Activated T-cell treated with anti-CD3 and anti-CD28 coated beads for 4 hours (primary cell): Measurements from ENCODE around the gene KCNJ5.

Source experiments
- DNase-seq: peaks from one replicate; pipeline ENCODE4 v3.0.0-alpha.2; 2020

The KCNJ5 gene

GRCh38 chr11:128890543-128891368, at the start of gene KCNJ5:
Gene KCNJ5 (plus strand): TSS chr11:128891356. CDS start chr11:128911274, 19,918 bp downstream.
- no peak for DNase-seq

GRCh38 chr11:128841461-128842072, 49.6 kb upstream of the KCNJ5 start:
- DNase-seq: no peak

- DNase-seq: no peak
These were observed 47.9 kb upstream of the KCNJ5 start for GRCh38 chr11:128843198-128843785.

GRCh38 chr11:128845334-128845780, 45.8 kb upstream of the KCNJ5 start:
- no peak for DNase-seq

- DNase-seq: no peak
These were observed 44.2 kb upstream of the KCNJ5 start for GRCh38 chr11:128846985-128847384.

GRCh38 chr11:128848815-128849455, 42.2 kb upstream of the KCNJ5 start:
- peak; percentile 51 for DNase-seq

- DNase-seq: no peak
These were observed 38.7 kb upstream of the KCNJ5 start for GRCh38 chr11:128852327-128853023.

- DNase-seq: no peak
These were observed 37.6 kb upstream of the KCNJ5 start for GRCh38 chr11:128853559-128853958.

GRCh38 chr11:128854841-128855240, 36.3 kb upstream of the KCNJ5 start:
- DNase-seq: no peak

GRCh38 chr11:128856241-128856640, 34.9 kb upstream of the KCNJ5 start:
- DNase-seq: no peak

- DNase-seq: no peak
These were observed 33.8 kb upstream of the KCNJ5 start for GRCh38 chr11:128857341-128857740.

GRCh38 chr11:128859563-128860441, 31.4 kb upstream of the KCNJ5 start:
- DNase-seq: peak; percentile 61

- no peak for DNase-seq
These were observed 30.4 kb upstream of the KCNJ5 start for GRCh38 chr11:128860571-128861361.

GRCh38 chr11:128862406-128862805, 28.8 kb upstream of the KCNJ5 start:
- DNase-seq: no peak

- no peak for DNase-seq
These were observed 28.1 kb upstream of the KCNJ5 start for GRCh38 chr11:128862908-128863660.

GRCh38 chr11:128865490-128865889, 25.7 kb upstream of the KCNJ5 start:
- no peak for DNase-seq

GRCh38 chr11:128867277-128867676, 23.9 kb upstream of the KCNJ5 start, which contains the start of gene KCNJ1:
Gene KCNJ1 (minus strand): TSS chr11:128867296. CDS start chr11:128840243, 27,053 bp downstream.
- no peak for DNase-seq

GRCh38 chr11:128868841-128869671, 22.1 kb upstream of the KCNJ5 start:
- DNase-seq: no peak

- no peak for DNase-seq
These were observed 20.0 kb upstream of the KCNJ5 start for GRCh38 chr11:128871168-128871610.
